RPMI7951 (cell line): ENCODE measurements around the gene FAM135A. TPM values are rescaled to one million over a fixed set of nuclear protein-coding genes. Genes with fewer than 3 reads are reported as not detected.
"Not testable (repeated sequence)": the region's sequence is repeated elsewhere in the genome, so short reads cannot be mapped to it uniquely, and the experiment has no call there.

ENCODE experiments used
- DNase-seq: peaks from one replicate; pipeline ENCODE4 v3.0.0-alpha.2; 2012; ENCODE audit warnings: low read depth
- total RNA-seq: library from RNA; depleted of rRNA; stranded (reverse); fragments of >200 nt; shearing (Covaris generic); gene quantifications from 2 replicates; pipeline ENCODE4 v1.2.3, GENCODE V29; 2014

FAM135A gene
- total RNA-seq, 1 experiment from 2014 or later: 10.3 TPM

- no peak for DNase-seq
Measured at GRCh38 chr6:70396796-70397729, 16.2 kb upstream of the FAM135A start.

- DNase-seq: peak; percentile 57
Measured at GRCh38 chr6:70398783-70399728, 14.3 kb upstream of the FAM135A start.

DNA sequence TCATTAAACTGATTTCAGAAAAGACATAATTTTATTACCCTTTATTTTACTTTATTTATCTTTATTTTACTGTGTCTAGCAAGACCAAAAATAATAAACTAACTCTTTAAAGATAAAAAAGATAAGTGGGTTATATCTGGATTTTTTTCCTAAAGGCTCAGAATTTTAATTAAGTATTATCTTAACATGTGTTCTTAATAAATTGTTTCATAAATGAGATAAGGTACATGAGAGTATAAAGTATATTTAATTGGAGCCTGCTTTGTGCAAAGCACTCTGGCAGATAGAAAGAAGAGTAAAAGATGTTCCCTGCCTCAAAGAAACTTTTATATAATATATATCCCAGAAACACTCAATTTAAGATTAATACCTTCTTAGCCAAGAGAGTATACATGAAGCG lies 8.7 kb upstream of the FAM135A start:
- DNase-seq: no peak

GRCh38 chr6:70409216-70409615 lies 4.1 kb upstream of the FAM135A start:
- no peak for DNase-seq

DNA sequence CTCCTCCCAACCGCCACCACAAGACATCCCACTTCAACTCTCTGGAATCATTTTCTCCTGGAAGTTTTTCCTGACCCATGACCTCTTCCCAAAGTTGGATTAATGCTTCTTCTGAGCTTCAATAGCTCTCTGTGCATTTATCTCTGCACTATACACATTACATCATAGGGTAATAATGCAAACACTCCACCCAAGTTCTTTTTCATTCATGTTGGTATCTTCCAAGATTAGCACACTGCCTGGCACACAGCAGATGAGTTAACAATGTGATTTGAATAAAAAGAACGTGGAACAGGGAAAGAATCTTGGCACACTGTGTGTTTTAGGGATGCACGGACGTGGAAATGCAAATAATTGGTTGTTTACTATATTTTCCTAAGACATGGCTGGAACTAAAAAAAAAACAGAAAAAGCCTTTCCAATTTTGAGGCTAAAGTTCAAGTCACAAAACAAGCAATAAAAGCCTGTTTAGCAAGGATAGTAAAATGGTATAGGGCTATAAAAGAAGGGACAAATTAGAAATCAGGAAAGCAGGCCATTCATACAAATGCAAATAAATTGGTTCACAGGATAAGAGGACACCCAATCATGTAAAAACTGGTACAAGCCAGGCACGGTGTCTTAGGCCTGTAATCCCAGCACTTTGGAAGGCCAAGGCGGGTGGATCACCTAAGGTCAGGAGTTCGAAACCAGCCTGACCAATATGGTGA lies 1.6 kb upstream of the FAM135A start:
- no peak for DNase-seq

- no peak for DNase-seq
Measured at GRCh38 chr6:70412252-70413113, 825 bp upstream of the FAM135A start.

DNA sequence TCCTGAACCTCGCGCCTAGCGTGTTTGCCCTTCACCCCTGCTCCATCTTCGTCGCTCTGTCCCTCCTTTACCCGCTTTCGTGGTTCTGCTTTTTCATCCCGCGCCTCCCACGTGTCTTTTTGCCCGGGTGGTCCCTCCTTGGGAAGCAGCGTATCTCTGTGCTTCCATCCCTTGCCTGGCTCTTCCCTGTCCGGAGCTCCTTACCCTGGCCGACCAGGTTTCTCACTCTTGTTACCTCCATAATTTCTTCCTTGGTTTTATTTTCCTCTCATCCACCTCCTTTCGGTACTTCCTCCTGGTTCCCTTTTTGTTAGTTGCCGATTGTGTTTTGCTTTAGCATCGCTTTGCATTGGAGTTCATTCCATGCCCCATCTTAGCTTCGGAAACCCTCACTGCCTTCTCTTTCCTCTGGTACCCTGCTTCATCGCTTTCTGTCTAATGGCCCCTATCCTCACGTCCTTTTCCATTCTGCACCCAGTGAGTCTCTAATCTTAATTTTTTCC lies 735 bp downstream of the FAM135A start:
- peak; percentile 6 for DNase-seq

DNA sequence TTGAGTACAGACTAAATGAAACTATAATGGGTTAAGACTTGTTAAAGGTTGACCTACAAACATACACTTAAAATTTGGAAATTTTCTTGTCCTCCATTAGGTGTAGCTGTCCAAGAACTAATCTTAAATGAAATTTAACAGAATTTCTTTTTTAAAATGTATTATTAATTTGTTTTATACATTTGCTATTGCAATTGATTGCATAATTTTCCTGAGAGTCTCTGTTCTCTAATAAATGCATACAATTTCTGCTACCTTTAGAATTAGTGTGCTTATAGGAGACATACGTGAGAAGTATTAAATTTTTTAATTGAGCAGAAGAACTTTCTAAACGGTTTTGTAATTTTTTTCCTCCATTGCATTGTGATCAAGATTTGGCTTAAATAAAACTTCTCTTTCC lies 1.5 kb downstream of the FAM135A start:
- no peak for DNase-seq

GRCh38 chr6:70415247-70415646 lies 1.9 kb downstream of the FAM135A start:
- DNase-seq: no peak

DNA sequence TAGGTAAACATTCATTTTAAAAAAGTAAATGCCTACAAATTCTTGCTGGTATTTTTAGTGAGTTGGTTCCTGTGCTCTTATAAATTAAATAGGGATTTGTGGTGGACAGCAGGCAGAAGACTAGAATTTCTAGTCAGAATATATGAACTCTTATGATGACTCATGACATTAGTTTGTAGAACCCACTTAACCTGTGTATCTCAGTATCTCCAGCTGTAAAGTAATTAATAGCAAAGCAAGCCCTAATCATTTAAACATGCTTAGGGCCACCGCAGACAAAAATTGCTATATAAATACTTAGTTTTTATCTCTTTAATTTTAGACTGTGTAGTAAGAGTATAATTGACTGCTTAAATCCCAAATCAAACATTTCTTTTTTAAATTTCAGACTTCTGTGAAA lies 2.4 kb downstream of the FAM135A start:
- no peak for DNase-seq

DNA sequence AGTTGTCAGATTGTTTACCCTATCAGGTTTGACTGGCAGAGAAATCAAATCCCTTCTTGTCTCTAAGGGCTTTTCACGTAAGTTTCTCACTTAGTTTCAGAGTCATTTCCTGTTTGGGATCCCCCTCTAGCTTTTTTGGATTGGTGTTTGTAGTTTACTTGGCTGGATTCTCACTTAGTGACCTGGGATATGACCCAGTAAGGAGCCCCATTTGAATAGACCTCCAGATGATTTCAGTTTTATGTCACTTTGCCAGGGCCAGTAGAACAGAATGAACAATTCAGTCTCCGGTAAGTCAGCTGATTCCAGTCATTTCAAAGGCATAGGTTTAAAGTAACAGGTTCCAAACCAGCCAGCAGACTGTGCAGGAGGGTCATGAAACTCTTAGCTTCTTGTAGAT lies 8.2 kb downstream of the FAM135A start:
- DNase-seq: no peak

- DNase-seq: no peak
Measured at GRCh38 chr6:70423189-70424134, 10.2 kb downstream of the FAM135A start.

DNA sequence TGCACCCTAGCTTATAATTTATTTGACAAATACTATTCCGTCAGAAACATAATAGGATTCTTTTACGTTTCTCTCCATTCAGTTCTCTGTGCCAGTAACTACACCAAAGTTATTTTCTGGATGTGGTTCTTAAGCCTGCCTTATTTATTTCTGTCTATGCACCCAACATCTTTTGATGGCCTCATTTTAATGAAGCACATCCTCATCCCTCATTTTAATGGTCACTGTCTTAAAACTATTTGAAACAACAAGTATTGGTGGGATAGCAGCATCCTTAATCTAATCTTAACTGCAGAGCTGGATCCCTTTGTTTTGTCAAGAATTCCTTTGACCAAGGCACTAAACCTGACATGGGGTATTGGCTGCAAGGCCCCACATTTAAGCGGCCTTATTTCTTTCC lies 11.0 kb downstream of the FAM135A start:
- no peak for DNase-seq

GRCh38 chr6:70436320-70436719 lies 23.0 kb downstream of the FAM135A start:
- DNase-seq: no peak

- DNase-seq: no peak
Measured at GRCh38 chr6:70445001-70445400, 31.7 kb downstream of the FAM135A start.

DNA sequence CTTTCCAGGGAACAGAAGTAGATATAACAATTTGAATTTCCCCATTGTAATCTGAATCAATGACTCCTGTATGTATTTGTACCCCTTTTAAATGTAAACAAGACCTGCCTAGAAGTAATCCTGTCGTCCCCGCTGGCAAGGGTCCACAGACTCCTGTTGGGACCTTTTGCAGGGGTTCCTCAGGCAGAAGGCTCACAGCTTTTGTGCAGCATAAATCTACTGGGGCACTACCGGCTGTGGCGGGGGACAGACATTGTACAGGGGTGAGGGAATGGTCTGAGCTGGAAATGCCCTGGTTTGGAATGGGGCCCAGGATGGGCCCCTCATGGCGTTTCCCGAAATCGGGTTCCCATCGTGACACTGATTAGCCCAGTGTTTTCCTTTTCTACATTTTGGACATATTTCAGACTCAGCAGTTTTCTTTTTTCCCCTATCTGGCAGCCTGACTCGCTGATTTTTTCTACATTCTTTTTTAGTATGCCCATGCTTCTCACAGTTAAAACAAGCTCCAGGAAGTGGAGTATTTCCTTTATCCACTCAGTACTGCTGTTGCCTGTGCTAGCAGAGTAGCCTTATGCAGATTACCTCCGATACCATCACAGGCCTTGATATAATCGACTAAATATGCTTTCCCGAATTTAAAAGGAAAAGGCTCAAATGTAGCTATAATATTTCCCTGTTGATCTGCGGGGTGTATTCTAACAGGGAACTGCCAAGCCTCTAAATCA lies 34.2 kb downstream of the FAM135A start:
- not testable (repeated sequence) for DNase-seq

DNA sequence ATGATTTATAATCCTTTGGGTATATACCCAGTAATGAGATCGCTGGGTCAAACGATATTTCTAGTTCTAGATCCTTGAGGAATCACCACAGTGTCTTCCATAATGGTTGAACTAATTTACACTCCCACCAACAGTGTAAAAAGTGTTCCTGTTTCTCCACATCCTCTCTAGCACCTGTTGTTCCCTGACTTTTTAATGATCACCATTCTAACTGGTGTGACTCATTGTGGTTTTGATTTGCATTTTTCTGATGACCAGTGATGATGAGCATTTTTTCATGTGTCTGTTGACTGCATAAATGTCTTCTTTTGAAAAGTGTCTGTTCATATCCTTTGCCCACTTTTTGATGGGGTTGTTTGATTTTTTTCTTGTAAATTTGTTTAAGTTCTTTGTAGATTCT lies 40.6 kb downstream of the FAM135A start:
- DNase-seq: peak; percentile 20

- no peak for DNase-seq
Measured at GRCh38 chr6:70456735-70457134, 43.4 kb downstream of the FAM135A start.

DNA sequence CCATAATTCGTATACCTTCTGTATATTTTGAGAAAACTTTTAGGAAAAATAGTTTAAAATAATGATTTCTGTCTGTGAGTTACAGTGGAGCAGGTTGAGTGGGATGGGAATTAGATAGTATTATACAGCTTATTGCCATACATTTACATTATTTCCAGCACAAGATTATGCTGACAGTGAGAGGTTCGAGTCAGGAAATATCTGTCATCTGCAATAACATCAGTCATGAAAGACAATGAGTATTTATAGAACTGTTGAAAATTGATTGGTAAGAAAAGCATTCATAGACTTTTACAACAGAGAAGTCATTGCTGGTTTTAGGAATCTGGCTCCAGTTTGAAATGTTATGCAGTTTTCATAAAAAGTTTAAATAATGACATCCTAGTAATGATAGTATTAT lies 45.9 kb downstream of the FAM135A start:
- no peak for DNase-seq
